Stimulated activated CD8-positive, alpha-beta memory T cell treated with anti-CD3 and anti-CD28 coated beads, Interleukin-12 subunit alpha, Interleukin-12 subunit beta, amount 100 ng/mL, for 4 hours (primary cell): ENCODE measurements around the gene SLC35B2.
A peak's percentile ranks its signal among the peaks of the same experiment; 100 is the strongest.

ENCODE experiments used
- DNase-seq: peaks from one replicate; pipeline ENCODE4 v3.0.0-alpha.2; 2020; ENCODE audit warnings: low read depth

SLC35B2 gene

DNA sequence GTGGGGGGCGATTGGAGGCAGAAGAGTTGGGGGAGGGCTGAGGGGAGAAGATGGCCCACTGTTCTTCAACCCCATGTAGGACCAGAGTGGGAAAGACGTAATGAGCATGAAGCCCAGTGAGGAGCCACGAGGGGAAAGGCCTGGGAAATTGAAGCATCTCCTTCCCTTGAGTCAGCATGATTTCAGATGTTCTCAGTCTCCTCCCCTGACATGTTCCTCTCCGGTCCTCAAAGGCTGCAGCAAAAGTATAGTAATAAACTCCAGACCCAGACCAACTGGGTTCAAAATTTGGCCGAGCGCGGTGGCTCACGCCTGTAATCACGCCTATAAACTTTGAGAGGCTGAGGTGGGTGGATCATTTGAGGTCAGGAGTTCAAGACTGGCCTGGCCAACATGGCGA, 9.9 kb upstream of the SLC35B2 start:
- no peak for DNase-seq

DNA sequence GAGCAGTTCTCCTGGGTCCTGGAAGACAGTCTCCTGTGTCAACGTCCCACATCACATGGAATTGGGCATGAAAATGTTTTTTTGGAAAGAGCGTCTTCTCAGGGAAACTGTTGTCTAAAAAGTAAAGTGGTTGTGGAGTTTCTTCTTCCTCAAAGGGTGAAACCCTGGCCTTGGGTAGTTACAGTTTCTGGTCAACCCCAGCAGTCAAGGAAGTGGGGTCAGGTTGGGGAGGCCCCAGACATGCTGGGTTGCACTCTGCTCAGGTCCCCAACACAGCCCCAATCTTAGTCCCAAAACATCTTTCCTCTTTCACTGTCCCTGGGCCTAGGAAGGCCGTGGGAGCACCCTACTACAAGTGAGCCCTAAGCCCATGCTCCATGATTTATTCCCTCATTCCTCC, 9.0 kb upstream of the SLC35B2 start:
- DNase-seq: no peak

DNA sequence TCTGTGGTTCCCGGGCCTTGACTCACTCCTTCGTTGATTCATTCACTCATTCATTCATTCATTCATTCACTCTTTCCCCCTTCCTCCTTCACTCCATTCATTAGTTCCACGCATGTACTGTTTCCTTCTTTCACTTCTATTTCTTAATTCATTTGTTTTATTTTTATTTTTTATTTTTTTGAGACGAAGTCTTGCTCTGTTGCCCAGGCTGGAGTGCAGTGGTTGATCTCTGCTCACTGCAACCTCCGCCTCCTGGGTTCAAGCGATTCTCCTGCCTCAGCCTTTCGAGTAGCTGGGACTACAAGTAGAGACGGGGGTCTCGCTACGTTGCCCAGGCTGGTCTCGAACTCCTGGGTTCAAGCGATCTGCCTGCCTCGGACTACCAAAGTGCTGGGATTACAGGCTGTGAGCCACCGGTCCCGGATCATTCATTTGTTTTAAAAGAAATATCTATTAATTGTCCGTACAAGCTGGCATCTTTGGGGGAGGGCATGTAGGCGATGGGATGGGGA, 8.4 kb upstream of the SLC35B2 start:
- no peak for DNase-seq

DNA sequence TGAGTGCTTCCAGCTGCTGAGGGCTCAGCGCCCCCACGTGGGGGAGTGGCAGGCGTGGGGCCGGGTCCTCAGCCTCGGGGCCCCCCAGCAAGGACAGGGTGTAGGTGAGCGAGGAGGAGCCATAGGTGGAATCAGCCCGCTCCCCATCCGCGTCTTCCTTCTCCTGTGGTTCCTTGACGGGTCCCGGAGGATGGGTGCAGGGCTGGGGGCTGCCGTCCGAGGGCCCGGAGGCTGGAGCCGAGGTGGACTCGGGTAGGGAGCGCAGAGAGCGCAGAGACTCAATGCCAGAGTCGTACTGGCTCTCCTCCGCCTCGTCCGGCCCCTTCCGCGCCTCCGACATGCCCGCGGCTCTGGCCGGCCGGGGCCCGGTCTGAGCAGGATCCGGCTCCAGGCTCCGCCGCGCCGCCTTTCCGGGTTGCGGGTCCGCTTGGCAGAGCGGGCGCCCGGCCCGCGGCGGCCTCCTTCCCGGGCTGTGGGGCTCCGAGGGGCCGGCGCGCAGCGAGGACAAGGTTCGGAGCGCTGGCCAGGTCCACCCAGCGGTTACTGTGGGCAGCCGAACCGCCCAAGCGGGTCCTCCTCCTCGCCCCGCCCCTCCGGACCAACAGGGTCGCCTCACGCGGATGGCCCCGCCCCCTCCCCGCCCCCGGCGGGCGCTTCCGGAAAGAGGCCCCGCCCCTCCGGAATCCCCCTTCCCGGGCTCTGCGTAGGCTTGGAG, 7.8 kb upstream of the SLC35B2 start, which contains the start of gene NFKBIE:
Gene NFKBIE, minus strand, starts transcription at position 545 of the 715 bp plus-strand sequence. Its CDS starts 205 bp downstream, at position 340.
- DNase-seq: peak; percentile 95

DNA sequence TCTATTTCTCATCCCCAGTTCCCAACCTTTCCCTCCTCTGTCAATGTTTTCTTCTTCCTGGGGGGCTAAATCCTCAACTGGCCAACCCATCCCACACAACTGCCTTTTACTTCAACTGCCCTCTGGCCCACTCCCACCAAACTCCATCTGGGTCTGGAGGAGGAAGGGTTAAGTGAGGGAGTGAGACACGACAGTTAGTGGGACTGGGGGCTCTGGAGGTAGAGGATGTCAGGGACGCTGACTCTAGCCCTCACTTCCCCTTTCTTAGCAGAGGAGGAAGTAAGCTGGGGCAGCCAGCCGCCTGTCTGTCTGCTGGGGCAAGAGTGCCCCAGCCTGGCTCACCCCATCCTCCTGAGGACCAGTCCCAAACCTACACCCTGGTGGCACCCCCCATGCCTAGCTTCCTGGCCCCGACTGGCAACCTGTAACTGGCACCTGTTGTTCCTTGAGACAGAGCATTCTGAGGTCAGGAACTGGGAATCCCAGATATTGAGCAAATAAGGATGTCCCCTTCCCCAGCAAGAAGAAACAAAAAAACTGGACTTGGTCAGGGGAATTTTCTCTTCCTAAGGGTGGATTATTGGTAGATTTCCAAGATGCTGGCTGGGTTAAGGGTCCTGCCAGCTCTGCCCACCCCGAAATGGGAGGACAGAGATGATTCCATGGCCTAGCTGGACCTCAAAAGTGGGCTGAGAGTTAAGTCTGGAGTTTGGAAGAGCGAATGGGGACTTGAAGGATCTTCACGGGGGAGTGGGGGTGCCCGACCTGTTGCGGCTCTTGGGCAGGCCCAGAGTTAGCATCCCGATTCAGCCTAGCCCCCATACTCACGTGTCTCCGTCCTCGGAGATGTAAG, 7.1 kb upstream of the SLC35B2 start:
- DNase-seq: no peak

DNA sequence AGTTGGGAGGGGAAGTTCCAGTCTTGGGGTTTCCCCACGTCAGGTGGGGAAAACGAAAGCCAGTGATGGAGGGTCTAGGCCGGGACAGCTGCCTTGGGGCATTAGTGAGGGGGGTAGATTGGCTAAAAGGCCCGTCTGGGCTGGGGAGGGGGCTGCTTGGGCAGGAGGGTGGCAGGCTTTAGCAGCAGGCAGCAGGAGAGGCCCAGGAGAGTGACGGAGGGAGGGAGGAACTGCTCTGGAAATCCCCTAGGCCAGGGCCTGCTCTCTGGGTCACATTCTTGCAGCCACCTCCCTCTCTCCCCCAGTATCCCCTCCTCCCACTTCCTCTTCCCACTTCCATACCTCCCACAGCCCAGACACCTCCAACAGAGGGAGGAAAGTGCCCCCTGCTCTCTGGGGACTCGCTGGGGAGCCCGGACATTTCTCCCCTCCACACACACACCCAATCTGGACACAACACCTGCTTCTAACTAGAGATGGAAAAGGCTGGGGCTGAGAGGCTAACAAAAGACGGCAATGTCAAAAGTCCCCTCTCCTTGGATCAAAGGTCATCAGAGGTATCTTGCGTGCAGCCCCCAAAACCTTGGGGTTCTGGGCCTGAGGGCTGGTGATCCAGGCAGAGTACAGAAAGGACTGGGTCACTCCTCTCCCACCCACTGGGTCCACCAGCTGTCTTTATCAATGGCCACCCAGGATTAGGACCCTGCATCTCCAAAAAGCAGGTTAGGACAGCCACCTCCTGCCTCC, 6.2 kb upstream of the SLC35B2 start:
- no peak for DNase-seq

DNA sequence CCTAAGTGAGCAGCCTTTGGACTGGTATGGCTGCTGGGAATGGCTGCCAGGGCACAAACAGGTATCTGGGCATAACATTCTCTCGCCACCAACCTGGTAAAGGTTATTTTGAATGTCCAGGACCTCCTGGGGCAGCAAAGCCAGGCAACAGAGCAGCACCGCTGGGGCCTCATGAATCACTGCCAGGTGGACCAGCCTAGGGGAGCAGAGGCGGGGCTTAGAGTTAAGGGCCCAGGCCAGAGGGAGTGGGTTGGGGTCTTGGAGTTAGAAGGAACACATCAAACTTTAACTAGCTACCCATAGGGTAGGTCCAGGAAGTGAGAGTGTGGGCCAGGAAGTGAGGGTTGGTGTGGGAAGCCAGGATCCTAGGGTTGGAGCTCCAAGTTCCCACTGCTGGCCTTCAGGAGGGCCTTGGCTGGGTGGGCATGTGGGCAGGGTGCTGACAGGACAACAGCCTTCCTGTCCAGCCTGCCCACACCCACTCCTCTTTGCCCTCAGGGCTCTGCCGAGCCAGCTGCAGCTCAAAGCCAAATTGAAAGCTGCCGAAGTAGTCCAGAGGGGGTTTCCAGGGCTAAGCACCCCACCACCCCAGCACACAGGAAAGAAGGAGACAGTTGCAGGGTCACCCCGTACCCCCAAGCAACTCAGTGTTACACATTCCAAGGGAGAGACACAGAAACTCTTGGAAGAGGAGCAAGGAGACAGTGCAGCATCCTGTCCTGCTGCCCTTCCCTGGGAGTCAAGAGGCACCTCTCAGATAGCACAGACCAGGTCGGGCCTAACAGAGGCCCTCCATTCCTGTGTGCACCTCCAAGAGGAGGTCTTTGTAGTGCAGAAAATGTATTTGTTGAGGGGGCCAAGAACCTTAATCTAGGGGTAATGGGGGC, 5.4 kb upstream of the SLC35B2 start:
- DNase-seq: no peak

DNA sequence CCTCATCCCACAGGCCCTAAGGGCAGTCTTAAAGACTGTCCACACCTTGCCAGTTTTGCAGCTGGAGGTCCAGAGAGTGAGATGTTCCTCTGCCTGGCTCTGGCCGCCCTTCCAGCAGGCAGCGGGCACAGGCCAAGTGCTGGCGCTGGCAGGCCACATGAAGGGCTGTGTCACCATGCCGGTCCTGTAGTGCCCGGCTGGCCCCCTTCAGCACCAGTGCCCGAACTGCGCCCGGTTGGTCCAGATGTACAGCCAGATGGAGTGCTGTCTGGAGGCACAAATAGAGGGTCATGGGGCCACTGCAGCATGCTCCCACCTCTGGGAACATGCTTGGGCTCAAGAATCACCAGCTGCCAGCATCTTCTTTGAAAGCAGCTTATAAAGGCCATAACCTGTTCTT, 4.3 kb upstream of the SLC35B2 start:
- DNase-seq: no peak

DNA sequence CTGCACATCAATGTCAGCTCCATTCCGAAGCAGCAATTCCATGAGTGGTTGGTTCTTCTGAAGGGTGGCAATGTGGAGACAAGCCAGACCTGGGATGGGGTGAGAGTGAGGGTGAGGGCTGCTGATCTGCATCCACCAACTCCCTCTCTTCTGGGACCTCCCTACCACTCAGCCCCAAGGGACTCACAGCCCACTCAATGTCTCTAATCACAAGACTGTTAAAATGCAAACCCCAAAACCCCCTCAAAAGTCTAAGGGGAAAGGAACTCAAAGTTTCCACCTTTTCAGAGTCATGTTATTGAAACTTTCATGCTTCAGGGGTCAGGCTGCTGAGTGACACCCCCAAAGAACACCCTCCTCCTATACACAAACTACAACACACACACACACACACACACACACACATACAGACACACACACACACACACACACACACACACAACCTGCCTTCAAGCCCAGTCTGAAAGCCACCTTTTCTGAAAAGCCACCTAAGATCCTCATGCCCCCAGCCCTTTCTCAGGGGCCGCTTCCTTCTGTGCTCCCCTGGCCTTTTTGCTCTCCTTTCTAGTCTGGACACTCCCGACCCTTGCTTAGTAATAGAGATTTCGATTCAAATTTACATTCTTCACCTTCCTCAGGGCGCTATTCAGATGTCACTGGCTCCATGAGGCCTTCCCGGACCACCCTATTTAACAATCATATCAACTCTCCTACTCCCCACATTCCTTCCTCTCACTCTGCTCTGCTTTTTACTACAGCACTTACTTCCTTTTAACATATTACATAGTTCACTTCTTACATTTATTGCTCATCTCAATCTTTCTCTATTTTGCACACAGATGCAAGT, 3.3 kb upstream of the SLC35B2 start:
- DNase-seq: no peak

DNA sequence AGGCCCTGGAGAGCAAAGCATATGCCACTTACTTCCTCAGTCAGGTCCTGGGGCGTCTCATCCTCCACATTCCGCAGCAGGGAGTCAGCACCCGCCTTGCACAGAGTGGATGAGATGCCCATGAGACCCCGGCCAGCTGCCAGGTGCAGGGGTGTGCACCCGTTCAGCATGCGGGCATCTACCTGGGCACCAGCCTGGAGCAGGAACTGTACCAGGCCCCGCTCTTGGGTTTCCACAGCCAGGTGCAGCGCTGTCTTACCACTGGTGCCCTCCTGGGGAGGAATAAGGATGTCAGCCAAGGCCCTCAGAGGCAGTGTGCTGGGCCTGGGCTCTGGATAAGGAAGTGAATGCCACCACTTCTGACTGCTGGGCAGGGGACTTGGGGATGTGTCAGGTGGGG, 2.7 kb upstream of the SLC35B2 start:
- DNase-seq: no peak

DNA sequence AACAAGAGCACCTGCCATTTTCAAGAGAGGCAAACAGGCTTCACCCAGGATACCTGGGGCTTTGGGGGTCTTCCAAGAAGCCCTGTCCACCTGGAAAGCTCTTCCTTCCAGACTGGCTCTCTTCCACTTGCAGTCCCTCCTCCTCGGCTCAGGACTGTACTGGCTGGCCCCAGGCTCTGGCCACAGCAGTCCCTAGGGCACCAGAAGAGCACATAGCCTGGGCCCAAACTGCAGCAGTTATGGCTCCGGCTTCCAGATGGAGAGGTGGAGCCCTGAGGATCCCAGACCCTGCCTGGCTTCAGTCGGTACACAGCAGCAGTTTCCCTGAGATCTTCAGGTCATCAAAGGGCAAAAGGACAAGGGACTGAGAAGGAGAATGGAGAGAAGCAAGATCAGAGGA, 1.6 kb upstream of the SLC35B2 start:
- DNase-seq: no peak

DNA sequence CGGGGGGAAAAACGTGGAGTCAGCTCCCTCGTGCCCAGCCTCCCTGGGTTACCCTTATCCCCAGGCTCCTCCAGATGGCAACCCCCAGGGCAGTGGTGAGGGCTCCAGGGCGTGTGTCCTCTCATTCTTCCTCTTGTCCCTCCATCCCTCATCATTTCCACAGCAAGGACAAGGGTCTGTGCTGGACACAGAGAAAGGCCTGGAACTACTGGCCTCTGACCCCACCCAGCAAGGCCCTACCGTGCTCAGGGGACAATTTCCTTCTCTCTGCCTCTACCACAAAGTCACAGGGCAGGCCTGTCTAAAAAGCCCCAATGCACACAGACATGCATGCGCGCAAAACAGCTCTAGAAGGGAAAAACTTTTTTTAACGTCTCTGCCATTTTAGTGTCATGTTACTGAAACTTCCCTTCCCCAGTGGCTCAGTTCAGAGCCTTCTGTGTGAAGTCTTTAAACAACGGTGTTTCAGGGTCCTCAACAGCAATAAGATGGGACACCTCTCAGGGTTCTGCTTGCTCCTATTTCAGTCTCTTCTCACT, 1.1 kb upstream of the SLC35B2 start:
- DNase-seq: no peak

DNA sequence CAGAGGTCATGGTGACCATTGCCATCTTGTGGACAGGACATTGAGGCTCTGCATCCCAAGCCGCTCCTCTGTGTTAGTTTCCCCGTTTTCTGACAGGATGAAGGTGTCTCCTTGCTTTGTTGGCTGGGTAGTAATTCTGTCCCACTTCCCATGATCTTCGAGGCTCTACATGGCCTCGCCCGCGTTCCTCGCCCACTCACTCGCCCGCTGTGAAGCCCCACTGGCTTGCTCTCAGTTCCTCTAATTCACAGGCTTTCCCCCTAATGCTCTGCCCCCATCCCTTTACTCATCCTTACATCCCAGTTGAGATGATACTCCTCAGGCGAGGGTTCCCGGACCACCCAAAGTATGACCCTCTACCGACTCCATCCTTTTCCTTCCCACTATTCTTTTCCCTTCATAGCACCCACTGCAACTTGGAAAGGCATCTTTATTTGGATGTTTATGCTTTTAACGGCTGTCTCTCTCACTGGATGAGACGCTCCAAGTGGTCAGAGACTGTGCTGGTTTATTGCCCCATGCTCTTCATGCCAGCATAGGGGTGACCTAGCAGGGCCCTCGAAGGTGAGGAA, 511 bp upstream of the SLC35B2 start:
- DNase-seq: no peak

DNA sequence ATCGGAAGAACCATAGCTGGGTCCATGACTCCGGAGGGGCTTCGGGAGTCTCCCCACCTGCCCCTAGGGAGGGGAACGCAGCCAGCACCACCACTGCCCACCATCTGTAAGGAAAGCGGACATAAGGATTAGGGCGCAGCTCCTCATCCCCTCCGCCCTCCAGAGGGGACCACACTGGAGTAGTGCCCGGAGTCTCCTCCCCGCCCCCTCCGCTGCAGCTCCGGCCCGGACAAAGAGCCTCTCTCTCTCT, 628 bp downstream of the SLC35B2 start:
- no peak for DNase-seq

DNA sequence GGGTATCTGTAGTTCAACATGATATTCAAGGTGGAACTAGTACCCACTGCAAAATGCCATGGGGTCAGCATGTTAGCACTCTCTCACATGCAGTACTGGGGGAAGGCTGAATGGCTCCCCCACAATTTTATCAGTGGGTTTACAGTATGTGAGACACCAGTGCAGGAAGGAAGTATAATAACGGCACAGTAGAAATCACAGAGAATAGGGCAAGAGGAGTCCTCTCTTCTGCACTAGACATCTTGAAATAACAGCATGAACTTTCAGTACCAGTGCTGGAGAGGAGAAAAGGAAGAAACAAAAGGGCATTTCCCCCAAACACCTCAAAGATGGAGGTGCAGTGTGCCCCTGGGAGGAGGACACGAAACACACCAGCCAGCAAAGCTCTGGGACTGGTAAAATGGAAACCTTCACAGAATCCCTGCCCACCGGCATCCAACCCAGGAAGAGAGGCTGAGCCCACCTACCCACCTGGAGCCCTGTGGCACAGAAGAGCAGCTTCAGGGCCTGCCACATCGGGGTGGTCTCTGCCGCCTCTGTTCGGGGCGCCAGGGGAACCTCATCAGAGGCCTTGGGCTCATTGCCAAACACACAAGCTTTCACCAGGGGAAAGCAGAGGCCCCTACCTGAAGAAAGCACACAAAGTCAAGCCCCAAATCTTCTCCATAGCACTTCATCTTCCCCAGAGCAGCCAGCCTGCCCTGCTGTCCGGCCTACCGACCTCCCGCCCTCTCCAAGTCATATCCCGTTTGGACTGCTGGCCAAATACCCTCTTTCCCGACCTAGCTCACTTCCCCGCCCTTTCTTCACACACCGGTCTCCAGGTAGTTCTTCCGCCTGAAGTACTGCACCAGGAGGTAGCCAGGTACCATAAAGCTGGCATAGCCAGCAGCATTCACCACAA, 1.2 kb downstream of the SLC35B2 start:
- DNase-seq: no peak

DNA sequence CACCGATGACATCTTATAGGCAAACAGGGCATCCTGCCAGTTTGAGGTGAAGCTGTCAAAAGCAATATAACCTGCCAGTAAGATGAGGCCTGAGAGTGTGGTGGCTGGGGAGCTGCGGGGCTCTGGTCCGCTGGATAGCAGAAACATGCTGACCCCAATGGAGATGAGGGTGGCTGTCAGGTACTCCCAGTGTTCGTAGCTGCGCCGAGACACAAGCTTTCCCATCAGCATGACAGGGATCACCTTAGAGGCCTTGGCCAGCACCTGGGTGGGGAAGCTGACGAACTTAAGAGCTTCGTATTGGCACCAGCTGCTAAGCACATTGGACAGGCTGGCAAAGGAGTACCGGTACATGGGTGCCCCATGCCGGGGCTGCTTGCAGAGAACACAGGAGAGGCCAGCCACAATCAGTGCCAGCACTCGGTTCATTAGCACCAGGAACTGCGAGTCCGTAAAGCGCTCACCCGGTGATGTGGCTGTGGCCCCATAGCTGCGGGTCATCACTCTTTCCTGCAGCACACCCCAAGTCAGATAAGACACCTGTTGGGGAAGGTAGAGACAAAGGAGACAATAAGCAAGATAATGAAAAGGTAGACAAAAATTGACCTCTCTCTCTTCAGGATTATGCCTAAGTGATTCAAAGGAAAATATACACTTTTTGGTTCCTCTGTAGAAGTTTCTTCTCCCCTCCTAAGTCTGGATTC, 2.1 kb downstream of the SLC35B2 start:
- no peak for DNase-seq

DNA sequence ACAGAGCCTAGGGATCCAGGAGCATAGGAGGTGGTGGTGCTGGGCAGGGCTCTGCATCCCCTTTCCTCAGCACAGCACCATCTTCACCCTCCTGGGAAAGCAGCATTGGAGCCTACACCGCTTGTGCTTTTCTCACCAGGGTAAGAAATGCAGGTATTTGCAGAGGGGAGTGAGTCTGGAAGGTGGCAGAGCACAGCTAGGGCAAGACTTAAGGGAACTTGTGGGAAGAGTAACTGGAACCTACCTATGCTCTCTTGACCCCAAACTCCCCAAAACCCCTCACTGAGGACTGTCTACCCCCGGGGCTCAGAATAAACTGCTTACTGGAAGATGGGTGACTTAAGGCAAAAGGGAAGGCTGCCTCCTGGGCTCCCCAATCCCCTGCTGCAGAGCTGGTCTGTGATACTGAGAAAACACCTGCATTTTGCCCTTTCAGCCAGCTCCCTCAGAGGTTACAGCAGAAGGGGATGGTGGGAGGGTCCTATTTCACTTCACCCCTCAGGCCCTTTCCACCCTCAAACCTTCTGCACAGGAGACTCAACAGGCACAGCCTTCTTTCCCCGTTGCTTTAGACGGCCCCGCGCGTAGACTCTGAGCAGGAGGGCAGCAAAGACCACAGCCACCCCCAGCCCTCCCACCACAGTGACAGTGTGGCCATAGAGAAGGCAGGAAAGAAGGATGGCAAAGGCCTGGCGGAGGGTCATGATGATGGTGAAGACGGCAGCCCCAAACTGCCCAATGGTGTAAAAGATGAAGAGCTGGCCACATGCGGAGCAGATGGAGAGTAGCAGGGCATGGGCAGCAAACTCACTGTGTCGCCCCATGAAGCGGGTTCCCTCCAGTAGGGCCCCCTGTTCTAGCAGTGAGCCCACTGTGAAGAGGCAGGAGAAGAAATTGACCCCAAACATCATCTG, 2.9 kb downstream of the SLC35B2 start:
- DNase-seq: no peak
